HFF-Myc (cell line): ENCODE data around the gene TFDP1.

Source experiments
- DNase-seq: peaks from one replicate; pipeline ENCODE4 v3.0.0-alpha.2; 2011; ENCODE audit warnings: low read depth; ENCODE audit errors: extremely low read depth
- H3K4me3 ChIP-seq: replicated peaks from 2 replicates; pipeline ENCODE4 v1.5.1; 2011; ENCODE audit warnings: low read depth, mild to moderate bottlenecking, control low read depth, low read length
- TF ChIP-seq, protein P1 (sequence below): IDR thresholded peaks from 2 replicates; pipeline ENCODE4 v1.5.1; 2012; ENCODE audit warnings: mild to moderate bottlenecking, low read depth, low read length, control low read depth; ENCODE audit errors: missing control alignments

Gene TFDP1

DNA sequence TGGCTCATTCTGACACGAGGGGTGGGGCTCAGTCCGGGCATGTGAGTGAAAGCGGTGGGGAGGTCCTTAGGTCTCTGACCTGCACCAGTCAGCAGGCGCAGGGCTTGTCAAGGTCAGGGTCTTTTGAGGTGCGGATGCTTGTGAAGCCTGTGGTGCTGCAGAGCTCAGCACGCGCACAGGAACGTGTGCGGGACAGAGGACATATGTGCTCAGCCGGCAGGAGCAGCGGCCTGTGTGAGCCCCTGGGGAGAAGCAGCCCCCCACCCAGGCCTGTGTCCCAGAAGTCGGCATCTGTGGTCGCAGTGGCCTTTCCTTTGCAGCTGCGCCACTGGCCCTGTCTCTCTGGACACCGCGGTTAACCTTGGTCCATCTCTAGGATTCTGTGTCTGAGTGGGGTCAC, 42.6 kb downstream of the TFDP1 start:
- H3K4me3 ChIP-seq: no peak overlapping the region
- no peak for DNase-seq
- TF ChIP-seq, protein P1, sequence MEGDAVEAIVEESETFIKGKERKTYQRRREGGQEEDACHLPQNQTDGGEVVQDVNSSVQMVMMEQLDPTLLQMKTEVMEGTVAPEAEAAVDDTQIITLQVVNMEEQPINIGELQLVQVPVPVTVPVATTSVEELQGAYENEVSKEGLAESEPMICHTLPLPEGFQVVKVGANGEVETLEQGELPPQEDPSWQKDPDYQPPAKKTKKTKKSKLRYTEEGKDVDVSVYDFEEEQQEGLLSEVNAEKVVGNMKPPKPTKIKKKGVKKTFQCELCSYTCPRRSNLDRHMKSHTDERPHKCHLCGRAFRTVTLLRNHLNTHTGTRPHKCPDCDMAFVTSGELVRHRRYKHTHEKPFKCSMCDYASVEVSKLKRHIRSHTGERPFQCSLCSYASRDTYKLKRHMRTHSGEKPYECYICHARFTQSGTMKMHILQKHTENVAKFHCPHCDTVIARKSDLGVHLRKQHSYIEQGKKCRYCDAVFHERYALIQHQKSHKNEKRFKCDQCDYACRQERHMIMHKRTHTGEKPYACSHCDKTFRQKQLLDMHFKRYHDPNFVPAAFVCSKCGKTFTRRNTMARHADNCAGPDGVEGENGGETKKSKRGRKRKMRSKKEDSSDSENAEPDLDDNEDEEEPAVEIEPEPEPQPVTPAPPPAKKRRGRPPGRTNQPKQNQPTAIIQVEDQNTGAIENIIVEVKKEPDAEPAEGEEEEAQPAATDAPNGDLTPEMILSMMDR: no peak

DNA sequence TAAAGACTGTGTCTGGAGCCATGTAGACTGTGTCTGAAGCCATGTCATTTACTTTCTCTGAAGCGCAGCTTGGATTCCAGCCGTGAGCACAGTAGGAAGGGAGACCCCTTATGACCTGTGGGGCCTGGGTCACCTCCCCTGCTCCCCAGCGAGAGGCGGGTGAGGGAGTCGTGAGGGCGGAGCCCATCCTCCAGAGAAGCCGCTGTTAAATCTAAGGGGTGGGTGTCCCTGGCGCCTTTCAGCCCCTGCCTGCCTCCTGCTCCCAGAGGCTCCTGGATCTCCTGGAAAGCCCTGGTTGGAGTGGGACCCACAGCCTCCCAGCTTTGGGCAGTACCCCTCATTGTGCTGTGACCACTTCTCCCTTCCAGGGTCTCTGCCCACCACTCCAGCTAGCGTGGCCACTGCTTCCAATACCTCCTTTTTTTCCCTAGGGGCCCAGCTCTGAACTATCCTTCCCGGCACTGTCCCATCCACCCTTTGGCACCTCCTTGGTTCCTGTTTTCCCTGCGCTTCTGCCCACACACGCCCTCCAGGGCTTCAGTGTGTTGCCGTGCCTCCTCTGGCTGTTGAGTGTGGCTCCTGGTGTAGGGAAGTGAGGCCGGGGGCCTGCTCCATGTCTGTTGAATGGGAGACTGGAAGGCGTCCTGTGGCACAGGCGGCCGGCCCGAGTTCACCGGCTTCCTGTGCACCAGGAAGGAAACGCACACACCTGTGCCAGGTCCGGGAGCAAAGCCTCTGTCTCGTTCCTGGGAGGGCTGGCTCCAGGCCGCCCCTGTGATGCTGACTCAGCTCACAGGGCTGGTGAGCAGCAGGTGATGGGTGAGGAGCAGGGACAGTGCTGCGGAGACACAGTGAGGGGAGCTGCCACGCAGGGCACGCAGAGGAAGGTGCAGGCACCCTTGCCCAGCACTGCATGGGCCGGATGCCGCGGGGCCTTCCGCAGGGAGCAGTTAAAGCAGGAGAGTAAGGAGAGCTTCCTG, 44.0 kb downstream of the TFDP1 start:
- TF ChIP-seq, protein P1: no peak
- no peak for DNase-seq
- H3K4me3 ChIP-seq: no peak overlapping the region

DNA sequence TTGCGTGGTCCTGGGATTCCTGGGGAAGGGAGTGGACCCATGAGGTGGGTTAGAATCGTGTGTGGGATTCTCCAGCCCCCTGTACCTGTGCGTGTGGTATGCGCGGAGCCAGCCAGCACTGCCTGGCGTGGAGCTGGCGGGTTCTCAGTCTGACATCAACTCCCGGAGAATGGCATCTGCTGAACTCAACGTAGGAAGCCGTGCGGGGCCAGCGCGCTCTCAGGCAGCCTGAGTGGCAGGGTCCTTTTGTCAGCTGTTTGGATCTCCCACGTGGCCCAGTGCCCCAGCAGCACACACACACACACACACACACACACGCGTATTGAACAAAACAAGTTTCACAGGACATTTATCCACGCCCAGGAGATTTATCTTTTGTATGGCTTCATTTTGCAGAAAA, 45.3 kb downstream of the TFDP1 start:
- H3K4me3 ChIP-seq: no peak overlapping the region
- TF ChIP-seq, protein P1: no peak
- no peak for DNase-seq

DNA sequence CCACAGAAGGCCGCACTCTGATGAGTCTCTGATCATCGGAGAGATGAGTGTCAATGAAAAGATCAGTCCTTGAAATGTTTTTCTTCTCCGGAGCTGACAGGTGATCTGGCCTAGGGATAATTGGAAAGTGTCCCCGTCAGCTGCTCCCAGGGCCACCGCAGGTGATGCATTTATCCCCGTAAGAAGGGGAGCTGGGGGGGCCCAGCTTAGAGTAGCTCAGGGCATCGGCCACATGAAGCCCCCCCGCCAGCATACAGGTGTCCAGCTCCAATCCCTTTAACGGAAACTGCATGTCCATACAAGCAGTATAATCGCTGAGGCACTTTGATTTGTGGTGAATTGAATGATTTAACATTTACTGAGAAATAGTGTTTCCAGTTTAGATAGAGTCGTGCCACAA, 45.7 kb downstream of the TFDP1 start:
- H3K4me3 ChIP-seq: no peak overlapping the region
- DNase-seq: no peak
- TF ChIP-seq, protein P1: no peak

DNA sequence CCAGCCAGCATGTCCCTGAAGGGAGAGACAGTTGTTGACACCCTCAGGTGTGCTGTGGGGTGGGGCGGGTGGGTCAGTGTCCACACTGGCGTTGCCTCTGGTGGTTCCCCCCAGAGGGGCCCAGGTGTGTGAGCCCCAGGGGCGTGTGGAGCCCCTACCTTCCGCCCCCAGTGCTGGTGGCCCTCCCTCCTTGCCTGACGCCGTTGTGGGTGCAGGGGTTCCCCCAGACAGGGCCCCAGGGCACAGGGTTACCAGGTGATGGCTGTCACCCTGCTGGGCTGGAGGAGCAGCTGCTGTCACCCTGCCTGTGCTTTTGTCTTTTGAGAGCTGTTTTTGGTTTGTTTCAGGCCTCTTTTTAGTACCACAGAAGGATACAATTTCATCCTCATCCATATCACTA, 46.3 kb downstream of the TFDP1 start:
- TF ChIP-seq, protein P1: no peak
- no peak overlapping the region for H3K4me3 ChIP-seq
- no peak for DNase-seq

DNA sequence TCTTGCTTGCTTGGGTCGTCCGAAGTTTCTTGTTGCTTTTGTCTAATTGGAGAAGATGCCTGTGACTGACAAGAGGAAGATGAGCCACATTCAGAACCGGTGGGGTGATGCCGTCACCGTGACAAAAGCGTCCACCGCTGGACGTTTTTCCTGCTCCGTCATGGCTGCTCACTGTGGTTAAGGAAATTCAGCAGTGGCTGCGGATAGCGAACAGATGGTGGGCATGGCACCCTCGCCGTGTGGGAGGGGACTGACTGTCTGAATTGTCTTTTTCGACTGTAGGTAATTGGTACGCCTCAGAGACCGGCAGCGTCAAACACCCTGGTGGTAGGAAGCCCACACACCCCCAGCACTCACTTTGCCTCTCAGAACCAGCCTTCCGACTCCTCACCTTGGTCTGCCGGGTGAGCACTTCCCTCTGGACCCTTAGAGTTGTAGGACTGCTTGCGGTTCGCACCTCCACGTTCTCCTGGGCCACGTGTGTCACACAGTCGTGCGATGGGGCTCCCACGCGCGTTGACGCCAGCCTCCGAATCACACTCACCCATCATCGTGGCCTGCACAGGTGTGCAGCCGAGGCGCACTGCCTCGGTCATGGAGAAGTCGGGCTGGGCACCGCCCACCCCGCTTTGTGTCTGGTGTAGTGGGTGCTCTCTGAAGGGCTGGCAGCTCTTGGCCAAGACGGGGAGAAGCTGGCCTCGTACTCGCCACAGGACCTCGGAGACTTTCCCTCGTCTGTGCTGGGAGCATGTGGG, 47.0 kb downstream of the TFDP1 start:
- TF ChIP-seq, protein P1: no peak
- no peak overlapping the region for H3K4me3 ChIP-seq
- no peak for DNase-seq
